GM19438 (cell line): ENCODE results near the gene EIPR1.
"Not testable (repeated sequence)": the region's sequence is repeated elsewhere in the genome, so short reads cannot be mapped to it uniquely, and the experiment has no call there.

ENCODE experiments used
- ATAC-seq: cut with Tn5 transposase; IDR thresholded peaks from one replicate; pipeline ENCODE4 v1.9.1; 2021; ENCODE audit warnings: low read depth; ENCODE audit not compliant: unreplicated experiment

The EIPR1 gene

DNA sequence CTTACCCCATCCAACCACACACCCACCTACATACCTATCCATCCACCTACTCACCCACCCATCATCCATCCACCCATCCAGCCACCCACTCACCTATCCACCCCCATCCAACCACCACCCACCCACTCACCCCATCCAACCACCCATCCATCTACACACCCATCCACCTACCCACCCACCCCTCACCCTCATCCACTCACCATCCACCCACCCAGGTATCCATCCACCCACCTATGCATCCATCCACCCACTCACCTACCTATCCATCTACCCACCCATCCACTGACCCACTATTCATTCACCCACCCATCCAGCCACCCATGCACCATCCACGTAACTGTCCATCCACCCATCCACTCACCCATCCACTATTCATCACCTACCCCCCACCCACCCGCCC, 194.8 kb downstream of the EIPR1 start:
- ATAC-seq: no peak

DNA sequence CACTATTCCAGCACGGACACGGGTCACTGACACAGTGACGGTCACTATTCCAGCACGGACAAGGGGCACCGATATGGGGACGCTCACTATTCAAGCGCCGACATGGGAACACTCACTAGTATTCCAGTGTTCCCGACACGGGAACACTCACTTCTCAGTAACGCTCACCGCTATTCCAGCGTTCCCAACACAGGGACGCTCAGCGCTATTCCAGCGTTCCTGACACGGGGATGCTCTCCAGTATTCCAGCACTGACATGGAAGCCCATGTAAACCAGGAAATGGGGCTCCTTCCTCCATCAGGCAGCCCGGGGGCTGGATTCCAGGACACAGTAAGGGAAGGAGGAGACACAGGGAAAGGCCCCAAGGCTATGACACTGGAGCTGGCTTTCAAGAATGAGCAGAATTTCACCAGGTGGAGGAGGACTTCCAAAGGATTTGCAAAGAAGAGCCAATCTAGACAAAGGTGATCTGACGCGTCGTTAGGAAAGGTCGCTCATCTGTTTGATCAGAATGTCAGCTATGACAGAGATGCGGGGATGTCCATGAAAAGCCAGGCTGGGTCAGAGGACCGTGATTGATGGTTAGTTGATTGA, 196.1 kb downstream of the EIPR1 start:
- ATAC-seq: no peak

DNA sequence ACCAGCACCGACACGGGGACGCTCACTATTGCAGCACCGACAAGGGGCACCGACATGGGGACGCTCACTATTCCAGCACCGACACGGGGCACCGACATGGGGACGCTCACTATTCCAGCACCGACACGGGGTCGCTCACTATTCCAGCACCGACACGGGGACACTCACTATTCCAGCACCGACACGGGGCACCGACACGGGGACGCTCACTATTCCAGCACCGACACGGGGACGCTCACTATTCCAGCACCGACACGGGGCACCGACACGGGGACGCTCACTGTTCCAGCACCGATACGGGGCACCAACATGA, 196.8 kb downstream of the EIPR1 start:
- not testable (repeated sequence) for ATAC-seq

DNA sequence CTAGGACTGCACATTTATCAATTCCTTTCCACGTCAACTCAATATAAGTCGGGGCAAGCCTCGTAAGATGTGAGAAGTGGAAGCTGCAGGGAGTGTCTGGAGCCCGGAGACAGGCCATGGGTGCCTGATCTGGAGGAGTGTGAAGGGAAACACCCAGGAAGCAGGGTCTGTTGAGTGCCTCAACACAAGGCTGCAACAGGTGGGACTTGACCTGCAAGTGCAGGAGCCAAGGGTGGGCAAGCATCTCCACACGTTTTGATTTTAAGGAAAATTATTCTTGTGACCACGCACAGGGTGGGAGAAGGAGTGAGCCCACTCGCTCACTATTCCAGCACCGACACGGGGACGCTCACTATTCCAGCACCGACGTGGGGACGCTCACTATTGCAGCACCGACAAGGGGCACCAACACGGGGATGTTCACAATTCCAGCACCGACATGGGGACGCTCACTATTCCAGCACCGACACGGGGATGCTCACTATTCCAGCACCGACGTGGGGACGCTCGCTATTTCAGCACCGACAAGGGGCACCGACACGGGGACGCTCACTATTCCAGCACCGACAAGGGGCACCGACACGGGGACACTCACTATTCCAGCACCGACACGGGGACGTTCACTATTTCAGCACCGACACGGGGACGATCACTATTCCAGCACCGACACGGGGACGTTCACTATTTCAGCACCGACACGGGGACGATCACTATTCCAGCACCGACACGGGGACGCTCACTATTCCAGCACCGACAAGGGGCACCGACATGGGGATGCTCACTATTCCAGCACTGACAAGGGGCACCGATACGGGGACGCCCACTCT, 197.3 kb downstream of the EIPR1 start:
- no peak for ATAC-seq

DNA sequence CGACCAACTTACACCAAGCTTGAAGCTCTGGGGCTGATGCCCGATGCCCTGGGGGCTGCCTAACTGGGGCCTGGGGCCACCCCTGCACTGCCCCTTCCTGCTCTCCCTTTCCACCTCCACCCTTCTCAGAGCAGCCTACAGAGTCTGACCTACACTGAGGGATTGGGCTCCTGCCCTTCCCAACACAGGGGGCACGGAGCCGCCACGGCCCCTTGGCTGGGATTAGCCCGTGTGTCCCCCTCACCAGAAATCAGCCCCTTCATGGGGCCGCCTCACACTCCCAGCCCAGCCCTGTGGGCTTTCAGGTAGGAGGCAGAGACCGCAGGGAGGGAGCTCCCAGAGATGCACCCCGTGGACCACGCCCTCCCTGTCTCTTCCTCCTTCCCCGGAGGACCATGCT, 198.0 kb downstream of the EIPR1 start:
- ATAC-seq: no peak

DNA sequence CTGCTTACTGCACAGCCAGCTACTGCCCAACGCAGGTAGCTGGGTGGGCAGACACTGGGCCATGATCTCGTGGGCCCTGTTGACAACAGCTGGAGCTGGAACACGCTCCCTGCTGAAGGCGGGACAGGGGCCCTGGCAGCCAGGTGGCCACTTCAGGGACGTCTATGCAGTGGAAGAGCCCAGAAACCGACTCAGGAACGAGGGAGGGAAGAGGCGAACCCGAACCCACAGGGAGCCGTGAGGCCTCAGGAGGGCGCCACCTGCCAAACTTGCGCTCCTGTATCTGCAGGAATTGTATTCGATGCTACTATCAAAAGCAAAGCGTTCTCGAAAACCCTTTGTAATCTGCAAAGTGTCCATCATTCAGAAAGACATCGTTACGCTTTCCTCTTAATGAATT, 198.4 kb downstream of the EIPR1 start:
- ATAC-seq: no peak

DNA sequence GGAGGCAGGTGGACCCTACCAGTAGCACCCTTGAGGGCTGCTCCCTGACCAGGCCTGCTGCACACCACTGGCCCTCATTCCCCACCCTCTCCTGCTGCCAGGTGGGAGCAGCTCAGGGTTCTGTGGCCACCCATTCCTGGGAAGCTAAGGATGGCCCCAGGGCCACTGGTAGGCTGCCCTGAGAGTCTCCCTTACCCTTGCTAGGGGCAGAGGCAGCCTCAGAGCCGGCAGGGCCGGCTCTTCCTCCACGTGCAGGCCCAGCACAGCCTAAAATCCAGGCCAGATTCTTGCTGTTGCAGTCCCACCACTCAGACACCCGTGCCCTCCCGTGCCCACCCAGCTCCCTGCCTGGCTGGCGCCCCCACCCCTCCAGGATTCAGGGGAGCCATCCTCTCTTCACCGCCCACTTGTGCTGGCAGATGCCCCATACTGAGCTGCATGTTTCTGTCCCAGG, 199.0 kb downstream of the EIPR1 start:
- ATAC-seq: no peak

DNA sequence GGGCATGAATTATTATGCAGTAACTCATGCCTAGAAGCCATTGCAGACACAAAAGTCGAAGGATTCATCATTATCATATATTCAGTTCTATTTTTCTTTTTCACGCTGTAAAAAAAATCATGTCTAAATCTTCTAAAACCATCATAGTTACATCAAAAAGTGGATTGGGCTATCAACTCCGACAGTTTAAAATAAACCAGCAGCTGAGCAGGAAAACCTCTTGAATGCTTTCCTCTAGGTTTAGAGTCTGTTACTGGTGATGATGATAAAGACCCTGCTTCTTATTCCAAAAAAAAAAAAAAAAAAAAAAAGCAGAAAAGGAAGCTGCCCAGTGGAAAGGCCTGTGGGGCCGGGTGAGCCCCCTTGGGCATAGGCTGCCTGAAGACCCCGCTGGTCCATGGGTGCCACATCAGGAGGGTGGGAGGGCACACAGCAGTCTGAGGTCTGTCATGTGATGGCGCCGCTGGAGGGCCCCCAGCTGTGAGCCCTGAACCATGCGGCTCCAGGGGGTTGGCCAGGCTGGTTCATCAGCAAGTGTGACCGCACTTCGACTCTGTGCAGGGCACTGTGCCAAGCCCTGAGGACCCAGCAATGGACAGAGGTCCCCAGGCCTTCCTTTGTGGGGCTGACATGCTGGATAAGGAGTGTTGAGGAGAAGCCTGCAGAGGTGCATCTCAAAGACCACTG, 199.6 kb downstream of the EIPR1 start:
- no peak for ATAC-seq

DNA sequence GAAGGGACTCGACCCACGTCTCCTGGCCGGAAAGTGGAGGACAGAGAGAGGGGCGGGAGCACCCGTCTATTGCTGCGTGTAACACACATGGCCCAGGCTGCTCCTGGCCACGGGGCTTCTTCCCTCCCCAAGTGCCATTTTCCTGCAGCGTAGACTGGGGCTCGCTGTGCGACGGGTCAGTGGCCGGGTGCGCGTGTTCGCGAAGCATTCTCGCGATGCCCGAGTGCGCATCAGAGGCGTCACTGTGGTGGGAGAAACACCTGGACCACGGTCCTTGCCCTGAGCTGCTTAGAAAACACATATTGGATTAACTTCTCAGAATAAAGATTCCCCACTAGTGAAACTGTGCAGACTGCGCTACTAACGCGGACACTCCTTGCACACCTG, 200.8 kb downstream of the EIPR1 start:
- no peak for ATAC-seq

DNA sequence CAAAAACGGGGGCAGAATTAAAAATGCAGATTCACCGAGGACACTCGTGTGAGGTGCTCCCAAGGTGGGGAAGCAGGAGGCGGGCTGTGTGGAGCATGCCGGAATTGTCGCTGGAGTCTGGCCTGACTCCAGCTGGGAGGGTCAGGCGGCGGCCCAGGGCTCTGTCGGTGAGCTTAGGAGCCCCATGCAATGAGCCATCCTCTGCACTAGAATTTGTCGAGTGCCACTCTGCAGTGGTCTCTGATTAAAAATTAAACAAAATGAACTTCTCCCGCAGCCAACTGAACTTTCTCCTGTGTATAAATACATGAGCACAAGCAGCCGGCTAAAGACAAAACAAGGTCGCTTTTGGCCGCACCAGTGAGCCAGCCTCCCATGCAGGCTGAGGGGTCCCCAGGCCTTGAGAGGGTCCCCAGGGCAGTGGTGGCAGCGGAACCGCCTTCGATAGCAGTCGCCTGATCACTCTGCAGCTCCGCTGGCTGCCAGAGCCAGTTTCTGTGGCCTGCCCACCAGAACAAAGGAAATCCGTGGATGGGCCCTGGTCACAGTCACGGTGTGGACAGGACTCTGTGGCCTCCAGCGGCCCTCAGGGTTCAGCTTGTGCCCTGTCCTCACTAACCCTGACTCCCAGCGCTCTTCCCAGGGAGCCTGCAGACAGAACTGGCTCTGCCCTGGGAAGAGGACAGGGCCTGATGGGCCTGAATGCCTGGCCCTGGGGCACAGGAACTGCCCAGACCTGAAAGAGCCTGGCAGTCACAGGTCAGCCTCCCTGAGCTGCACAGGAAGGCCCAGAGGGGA, 201.3 kb downstream of the EIPR1 start:
- no peak for ATAC-seq

DNA sequence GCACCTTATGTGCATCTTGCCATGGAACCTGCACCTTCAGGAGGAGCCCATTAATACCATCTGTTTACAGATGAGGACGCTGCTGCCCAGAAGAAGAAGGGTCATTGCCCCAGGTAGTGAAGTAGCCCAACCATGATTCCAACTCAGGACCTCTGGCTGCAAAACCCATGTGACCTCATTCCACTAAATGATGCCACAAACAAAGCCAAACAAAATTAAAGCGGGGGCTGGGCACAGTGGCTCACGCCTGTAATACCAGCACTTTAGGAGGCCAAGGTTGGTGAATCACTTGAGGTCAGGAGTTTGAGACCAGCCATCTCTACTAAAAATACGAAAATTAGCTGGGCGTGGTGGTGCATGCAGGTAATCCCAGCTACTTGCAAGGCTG, 202.1 kb downstream of the EIPR1 start:
- no peak for ATAC-seq

DNA sequence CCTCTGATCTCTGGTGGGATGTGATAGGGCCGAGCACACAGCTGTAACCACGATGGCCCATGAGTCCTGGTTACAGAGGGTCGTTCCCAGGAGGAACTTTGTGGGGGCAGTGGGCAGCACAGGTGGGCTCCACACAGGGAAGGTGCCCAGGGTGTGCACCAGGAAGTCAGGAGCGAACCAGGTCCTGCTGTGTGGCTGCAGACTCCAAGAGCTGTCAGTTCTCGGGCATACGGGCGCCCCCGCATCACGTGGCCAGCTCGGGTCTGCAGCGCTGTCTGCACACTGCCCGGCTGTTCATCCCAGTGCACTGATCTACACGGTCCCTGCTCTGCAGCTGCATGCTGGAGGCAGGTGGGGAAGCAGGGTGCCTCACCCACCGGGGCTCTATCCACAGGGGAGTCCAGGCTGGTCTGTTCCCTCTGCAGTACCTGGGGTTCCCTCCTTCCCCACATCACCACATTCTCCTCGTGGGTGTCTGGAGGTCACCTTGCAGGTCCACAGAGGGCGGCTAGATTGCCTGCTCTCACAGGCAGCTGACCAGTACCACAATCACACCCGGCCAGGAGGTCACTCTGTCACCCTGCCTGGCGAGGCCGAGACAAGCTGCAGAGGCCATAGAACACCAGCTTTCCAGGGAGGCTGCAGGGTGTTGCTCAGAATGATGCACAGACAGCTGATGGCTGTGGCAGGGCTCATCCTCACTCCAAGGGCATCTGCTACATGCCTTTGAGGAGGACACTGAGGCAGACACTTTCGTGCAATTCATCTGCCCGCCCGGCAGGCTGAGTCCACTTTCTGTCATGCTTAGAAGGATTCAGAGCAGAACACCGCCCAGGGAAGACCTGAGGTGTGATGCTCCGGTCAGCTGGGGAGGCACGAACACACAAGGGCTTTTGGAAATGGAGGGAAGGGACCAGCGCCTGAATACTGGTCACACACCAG, 202.7 kb downstream of the EIPR1 start:
- ATAC-seq: no peak

DNA sequence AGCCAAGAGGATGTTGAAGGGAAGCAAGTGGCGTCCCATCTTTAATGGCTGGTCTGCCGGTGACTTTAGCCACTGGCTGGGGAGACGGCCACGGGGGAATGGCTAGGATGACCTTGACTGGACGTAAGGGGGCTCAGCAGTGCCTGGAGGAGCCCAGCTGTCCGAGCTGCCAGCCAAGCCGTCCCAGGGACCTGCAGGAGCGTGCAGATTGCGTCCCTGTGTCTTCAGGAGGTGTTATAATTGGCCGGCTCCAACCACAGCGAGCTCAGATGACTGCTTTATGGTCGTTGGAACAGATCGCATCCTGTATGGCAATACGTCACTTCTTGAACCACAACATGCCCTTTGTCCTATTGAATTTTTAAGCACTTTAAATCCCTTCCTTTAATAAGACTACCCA, 204.6 kb downstream of the EIPR1 start:
- no peak for ATAC-seq

DNA sequence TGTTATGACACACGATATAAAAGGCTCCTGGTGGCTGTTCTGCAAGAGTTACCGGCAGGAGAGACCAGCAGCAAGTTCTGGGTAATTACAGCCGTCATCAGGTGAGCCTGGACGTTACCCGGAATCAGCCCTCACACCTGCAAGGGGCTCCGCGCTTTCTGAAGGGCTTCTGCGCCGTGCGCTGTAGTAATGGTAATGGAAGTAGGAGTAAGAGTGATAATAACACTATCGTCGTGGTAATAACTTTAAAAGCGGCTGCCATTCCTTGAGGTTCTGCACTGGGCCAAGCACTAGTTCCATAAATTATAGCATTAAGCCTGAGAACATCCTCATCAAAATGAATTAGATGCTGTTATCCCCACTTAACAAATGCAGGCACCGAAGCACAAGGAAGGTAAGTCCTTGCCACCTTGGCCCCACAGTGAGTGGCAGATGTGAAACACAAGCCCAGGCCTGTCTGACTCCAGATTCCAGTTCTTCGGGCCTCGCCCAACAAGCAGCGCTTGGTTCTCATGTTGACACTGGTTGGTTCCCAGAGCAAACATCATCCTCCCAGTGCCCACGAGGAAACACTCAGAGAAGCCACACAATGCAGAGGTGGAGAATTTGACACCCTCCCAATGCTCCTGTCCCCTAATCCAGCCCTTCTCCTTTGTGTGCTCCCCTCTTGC, 205.2 kb downstream of the EIPR1 start:
- ATAC-seq: no peak

DNA sequence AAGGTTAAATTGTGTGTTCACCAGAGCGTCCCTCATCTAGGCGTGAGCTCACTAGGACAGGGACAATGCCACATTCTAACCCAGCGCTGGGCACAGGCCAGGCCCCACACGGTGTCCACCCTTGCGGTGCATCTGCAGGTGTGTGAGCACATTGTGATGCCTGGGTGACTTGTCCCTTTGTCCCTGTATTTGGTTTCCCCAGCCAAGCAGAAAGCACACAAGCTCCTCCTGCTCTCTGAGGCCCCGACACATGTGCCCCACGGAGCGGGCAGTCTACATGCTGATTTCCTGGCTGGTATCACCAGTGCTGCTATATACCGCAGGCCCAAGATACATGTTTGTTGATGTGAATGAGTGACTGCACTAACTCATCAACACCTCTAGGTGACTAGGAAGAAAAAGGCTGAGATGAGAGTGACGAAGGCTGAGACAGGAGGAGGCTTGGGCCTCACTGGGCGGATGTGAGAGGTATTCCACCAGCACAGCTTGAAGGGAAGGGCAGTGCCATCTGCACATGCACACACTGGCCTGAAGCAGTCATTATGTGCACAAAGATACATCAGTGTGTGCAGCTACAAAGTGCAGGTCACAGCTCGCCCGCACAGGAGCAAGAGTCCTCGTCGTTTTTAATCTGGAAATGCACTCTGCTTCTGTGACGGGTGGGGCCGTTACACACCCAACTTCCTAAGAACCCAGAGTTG, 205.9 kb downstream of the EIPR1 start:
- no peak for ATAC-seq

DNA sequence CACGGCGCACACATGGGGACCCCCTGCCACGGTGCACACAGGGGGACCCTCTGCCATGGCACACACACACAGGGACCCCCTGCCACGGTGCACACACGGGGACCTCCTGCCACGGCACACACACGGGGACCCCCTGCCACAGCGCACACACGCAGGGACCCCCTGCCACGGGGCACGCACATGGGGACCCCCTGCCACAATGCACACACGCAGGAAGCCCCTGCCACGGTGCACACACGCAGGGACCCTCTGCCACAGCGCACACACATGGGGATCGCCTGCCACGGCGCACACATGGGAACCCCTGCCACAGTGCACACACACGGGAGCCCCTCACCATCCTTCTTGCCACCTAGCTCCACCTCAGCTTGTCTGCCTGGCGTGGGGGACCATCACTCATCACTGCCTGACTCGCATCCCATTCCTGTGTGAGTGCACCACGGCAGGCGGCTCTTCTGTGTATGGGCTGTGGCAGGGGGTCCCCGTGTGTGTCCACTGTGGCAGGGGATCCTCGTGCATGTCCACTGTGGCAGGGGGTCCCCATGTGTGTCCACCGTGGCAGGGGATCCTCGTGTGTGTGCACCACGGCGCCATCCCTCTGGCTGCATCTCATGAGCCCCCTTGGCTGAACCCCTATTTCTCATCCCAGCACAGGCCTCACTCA, 206.7 kb downstream of the EIPR1 start:
- no peak for ATAC-seq

DNA sequence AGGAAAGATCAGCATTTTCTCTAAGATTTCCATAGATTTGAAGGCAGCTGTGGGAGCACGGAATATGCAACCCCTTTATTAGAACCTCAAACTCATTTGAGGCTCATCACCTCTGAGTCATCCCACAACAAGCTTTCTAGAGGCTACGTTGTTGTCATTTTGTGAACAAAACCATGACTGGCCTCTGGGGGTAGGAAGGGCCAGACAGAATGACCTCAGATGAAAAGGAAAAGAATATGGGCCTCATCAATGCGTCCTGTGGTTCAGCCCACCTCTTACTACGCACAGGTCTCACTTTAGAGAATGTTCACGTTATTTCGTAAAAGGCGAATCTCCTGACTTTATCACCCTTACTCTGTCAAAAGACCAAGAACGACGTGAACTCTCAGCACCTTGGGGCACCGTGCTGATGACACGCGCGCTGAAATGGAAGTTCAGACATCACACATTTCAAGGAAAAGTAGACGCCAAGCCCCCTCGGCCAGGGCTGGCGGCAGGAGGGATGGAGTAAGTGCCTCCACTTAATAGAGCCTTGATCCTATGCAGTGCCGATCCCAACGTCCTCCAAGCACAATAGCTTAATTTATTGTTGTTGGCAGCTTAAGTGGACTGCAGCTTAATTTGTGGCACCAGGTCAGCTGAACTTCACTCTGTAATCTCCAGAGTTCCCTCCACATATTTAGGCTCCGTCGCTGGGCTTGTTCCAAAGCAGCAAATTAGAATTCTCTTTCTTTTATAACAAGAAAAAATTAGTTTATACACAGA, 208.3 kb downstream of the EIPR1 start:
- no peak for ATAC-seq
